Fibroblast of lung (primary cell): ENCODE data around the gene LRRC53.

Experiments
- EZH2 ChIP-seq: IDR thresholded peaks from 2 replicates; pipeline ENCODE4 v1.5.1; 2012; ENCODE audit warnings: low read length, control low read depth, mild to moderate bottlenecking; ENCODE audit errors: missing control alignments
- TF ChIP-seq, protein P1 (sequence below), 2 donors: IDR thresholded peaks in 1 of 2; conservative IDR thresholded peaks in 1 of 2; 1 replicate in 1 of 2; 2 replicates in 1 of 2; pipeline ENCODE4 v1.5.1; 2011 to 2012; ENCODE audit warnings: low read length in 2 of 2, control low read depth in 1 of 2, inconsistent platforms in 1 of 2, low read depth in 1 of 2, mild to moderate bottlenecking in 1 of 2

DNA sequence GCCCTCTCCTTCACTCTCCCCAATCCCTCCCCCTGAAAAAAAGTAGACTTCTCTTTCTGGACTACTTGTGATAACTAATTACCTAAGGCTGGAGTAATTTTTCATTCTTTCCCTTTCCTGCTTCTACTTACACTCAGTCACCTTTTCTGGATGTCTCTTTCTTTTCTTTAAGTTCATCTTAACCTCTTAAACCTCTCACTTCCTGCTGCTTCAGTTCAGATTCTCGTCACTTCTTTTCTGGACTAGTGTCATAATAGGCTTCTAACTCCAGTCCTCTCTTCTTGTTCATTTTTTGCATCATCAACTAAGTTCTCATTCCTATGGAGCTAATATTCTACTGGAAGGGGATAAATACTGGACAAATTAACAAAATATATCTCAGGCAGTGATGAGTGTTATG is 75.4 kb downstream of the LRRC53 start:
- TF ChIP-seq, protein P1, sequence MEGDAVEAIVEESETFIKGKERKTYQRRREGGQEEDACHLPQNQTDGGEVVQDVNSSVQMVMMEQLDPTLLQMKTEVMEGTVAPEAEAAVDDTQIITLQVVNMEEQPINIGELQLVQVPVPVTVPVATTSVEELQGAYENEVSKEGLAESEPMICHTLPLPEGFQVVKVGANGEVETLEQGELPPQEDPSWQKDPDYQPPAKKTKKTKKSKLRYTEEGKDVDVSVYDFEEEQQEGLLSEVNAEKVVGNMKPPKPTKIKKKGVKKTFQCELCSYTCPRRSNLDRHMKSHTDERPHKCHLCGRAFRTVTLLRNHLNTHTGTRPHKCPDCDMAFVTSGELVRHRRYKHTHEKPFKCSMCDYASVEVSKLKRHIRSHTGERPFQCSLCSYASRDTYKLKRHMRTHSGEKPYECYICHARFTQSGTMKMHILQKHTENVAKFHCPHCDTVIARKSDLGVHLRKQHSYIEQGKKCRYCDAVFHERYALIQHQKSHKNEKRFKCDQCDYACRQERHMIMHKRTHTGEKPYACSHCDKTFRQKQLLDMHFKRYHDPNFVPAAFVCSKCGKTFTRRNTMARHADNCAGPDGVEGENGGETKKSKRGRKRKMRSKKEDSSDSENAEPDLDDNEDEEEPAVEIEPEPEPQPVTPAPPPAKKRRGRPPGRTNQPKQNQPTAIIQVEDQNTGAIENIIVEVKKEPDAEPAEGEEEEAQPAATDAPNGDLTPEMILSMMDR (conservative IDR thresholded peaks at IDR 0.05 in 1 of 2, IDR thresholded peaks at IDR 0.05 in 1 of 2; ENCODE audit: low read depth in 1 of 2, low read length in 2 of 2): no peak
- TF ChIP-seq EZH2: no peak
